T-cell (primary cell): ENCODE data around the gene POU2AF1. TPM values are rescaled to one million over a fixed set of nuclear protein-coding genes. Genes with fewer than 3 reads are reported as not detected.

Experiments
- ATAC-seq, 4 experiments: fragments of 200-7000 bp in 3 of 4; fragments of 150-1000 bp in 1 of 4; cut with Tn5 transposase; replicated peaks in 1 of 4; 1 replicate in 3 of 4; 2 replicates in 1 of 4; pipeline ENCODE4 v1.10.0; 2021; ENCODE audit warnings: moderate library complexity in 3 of 4, mild to moderate bottlenecking in 2 of 4, moderate number of reproducible peaks in 1 of 4
- CTCF ChIA-PET, 2 donors: fragments of 300-600 bp; sonication (Branson Sonifier 250); formaldehyde crosslinking; loops; one replicate each; lab custom pipeline; 2022; ENCODE audit warnings: antibody characterized with exemption in 2 of 2; lab: Charles Lee
- POLR2A ChIA-PET, 2 donors: fragments of 300-600 bp; sonication (Branson Sonifier 250); formaldehyde crosslinking; loops; one replicate each; lab custom pipeline; 2022; ENCODE audit warnings: antibody characterized with exemption in 2 of 2; lab: Charles Lee
- DNase-seq, 35 experiments: peaks; one replicate each; pipeline versions ENCODE4 v3.0.0 to v3.0.0-alpha.2; 2013 to 2023
- H3K27ac ChIP-seq: one replicate; pipeline ENCODE4 v1.5.1; 2013; ENCODE audit warnings: low read length
- H3K27me3 ChIP-seq, 2 experiments: replicated peaks in 1 of 2; 1 replicate in 1 of 2; 2 replicates in 1 of 2; pipeline versions ENCODE4 v1.6.1 to v1.7.0; 2013; ENCODE audit warnings: low read length in 1 of 2, mixed read lengths in 1 of 2; ENCODE audit not compliant: control insufficient read depth in 2 of 2, insufficient read depth in 2 of 2; ENCODE audit errors: extremely low read depth in 1 of 2
- H3K36me3 ChIP-seq, 2 donors: 1 replicate in 1 of 2; 2 replicates in 1 of 2; pipeline versions ENCODE4 v1.6.1 to v1.7.0; 2013; ENCODE audit warnings: low read length in 1 of 2; ENCODE audit not compliant: control insufficient read depth in 2 of 2, insufficient read depth in 1 of 2; ENCODE audit errors: extremely low read depth in 1 of 2
- H3K4me1 ChIP-seq, 2 experiments: 1 replicate in 1 of 2; 2 replicates in 1 of 2; pipeline versions ENCODE4 v1.6.1 to v1.7.0; 2013; ENCODE audit warnings: low read length in 2 of 2, mixed read lengths in 1 of 2; ENCODE audit not compliant: insufficient read depth in 2 of 2, control insufficient read depth in 1 of 2; ENCODE audit errors: extremely low read depth in 1 of 2
- H3K4me3 ChIP-seq, 2 donors: 1 replicate in 1 of 2; 2 replicates in 1 of 2; pipeline versions ENCODE4 v1.5.1 to v1.7.0; 2013; ENCODE audit warnings: mild to moderate bottlenecking in 2 of 2, low read length in 1 of 2, moderate library complexity in 1 of 2; ENCODE audit not compliant: control insufficient read depth in 1 of 2; ENCODE audit errors: extremely low read depth in 1 of 2
- H3K9me3 ChIP-seq: 2 replicates; pipeline ENCODE4 v1.7.0; 2013
- H3K27ac Mint-ChIP-seq, 2 donors: one replicate each; pipeline ENCODE4 v1.8.0; 2020 to 2021; ENCODE audit warnings: mild to moderate bottlenecking in 2 of 2, mixed read lengths in 2 of 2
- H3K27me3 Mint-ChIP-seq, 2 donors: one replicate each; pipeline ENCODE4 v1.8.0; 2021 to 2022; ENCODE audit warnings: mixed read lengths in 2 of 2
- H3K36me3 Mint-ChIP-seq: one replicate; pipeline ENCODE4 v1.8.0; 2021; ENCODE audit warnings: mixed read lengths
- H3K4me1 Mint-ChIP-seq, 3 donors: one replicate each; pipeline ENCODE4 v1.8.0; 2020 to 2022; ENCODE audit warnings: mixed read lengths in 3 of 3, mild to moderate bottlenecking in 1 of 3
- H3K4me3 Mint-ChIP-seq, 3 donors: one replicate each; pipeline ENCODE4 v1.8.0; 2020 to 2022; ENCODE audit warnings: mild to moderate bottlenecking in 3 of 3, mixed read lengths in 3 of 3, moderate library complexity in 3 of 3
- H3K9me3 Mint-ChIP-seq, 3 donors: one replicate each; pipeline ENCODE4 v1.8.0; 2020 to 2022; ENCODE audit warnings: mixed read lengths in 3 of 3
- WGBS: methylation state at CpG from one replicate; pipeline ENCODE4 v1.1.5; 2013; ENCODE audit warnings: missing lambda C conversion rate; ENCODE audit not compliant: insufficient coverage; 5-methylcytosine and 5-hydroxymethylcytosine counted together
- total RNA-seq, 35 experiments: library from RNA in 6 of 35; stranded (reverse) in 6 of 35; fragments of 120-200 nt in 1 of 35; gene quantifications; one replicate each; pipeline versions ENCODE4 v1.2.1 to v1.2.4 and lab custom pipeline; 2013 to 2026

The POU2AF1 gene
- total RNA-seq, 5 donors from 2014 or later (not counting 1 experiment from before 2014, with no cell fraction given) = 3.4 to 9.3 (median 4.3) TPM

GRCh38 chr11:111422494-111423249 lies 43.6 kb upstream of the POU2AF1 start:
- Mint-ChIP-seq H3K36me3 (no peaks in the 10 kb centered on the region), H3K27me3 (no peaks in the 10 kb centered on the region), H3K9me3 (no peaks in the 10 kb centered on the region), H3K27ac (no peak overlapping the region), H3K4me3 (no peak overlapping the region), H3K4me1 (peaks cover 8 to 14% (median 12%) of the 10 kb centered on the region in 3 donors)
- Histone ChIP-seq H3K4me1 (peaks cover 3 to 9% of the 10 kb centered on the region in 2 experiments), H3K27ac (no peak overlapping the region), H3K27me3 (no peaks in the 10 kb centered on the region), H3K4me3 (no peak overlapping the region), H3K36me3 (no peaks in the 10 kb centered on the region), H3K9me3 (no peaks in the 10 kb centered on the region)
- DNase-seq (peak in 28 of 35 experiments; percentile 6 to 52 (median 30)), ATAC-seq (peak in 3 of 4 experiments; percentile 59 to 64 (median 59))
- WGBS = 55% methylated on average over 6 of the region's 12 CpGs
- CTCF ChIA-PET = interaction anchor here (0.9 to 5.0 kb wide), 4 partner anchors 41 to 141 kb away, joined by 3 to 24 read pairs (median 9); no protein-coding TSS in a partner anchor
- POLR2A ChIA-PET = no interaction called here

DNA sequence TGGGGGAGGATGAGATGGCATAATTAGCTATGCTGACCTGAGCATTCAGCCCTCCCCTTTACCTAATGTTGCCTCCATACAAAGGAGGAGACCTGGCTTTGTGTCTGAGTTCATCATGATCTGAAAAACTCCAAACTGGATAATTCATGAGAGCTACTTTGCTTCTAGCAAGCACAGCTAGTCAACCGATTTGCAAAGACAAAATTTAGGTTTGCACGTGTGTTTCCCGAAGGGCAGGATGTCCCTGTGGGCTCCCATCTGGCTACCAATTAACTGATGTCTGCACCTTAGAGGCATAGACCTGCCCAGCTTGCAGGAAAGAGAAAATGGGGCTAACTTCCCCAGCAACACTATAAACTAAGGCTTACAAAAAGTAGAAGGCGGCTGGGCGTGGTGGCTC lies 42.2 kb upstream of the POU2AF1 start:
- CTCF ChIA-PET = interaction anchor here (0.7 to 5.0 kb wide), 3 partner anchors 138 to 986 kb away, joined by 5 to 24 read pairs (median 17); no protein-coding TSS in a partner anchor
- WGBS = 90% methylated on average over 3 of the region's 5 CpGs
- H3K4me3 ChIP-seq = no peak overlapping the region
- H3K27ac ChIP-seq = no peak overlapping the region
- Mint-ChIP-seq H3K9me3 (no peaks in the 10 kb centered on the region), H3K27me3 (no peaks in the 10 kb centered on the region), H3K4me3 (no peak overlapping the region), H3K27ac (no peak overlapping the region), H3K36me3 (no peaks in the 10 kb centered on the region), H3K4me1 (peaks cover 21 to 27% (median 26%) of the 10 kb centered on the region in 3 donors)
- no peaks in the 10 kb centered on the region for H3K9me3 ChIP-seq
- ATAC-seq (no peak), DNase-seq (no peak)
- no peaks in the 10 kb centered on the region for H3K36me3 ChIP-seq
- no peaks in the 10 kb centered on the region for H3K27me3 ChIP-seq
- peaks cover 7 to 22% of the 10 kb centered on the region in 2 experiments for H3K4me1 ChIP-seq
- POLR2A ChIA-PET = no interaction called here

GRCh38 chr11:111419641-111420327 lies 40.7 kb upstream of the POU2AF1 start:
- no peak overlapping the region for H3K4me3 Mint-ChIP-seq
- H3K4me1 Mint-ChIP-seq = peaks cover 30 to 39% (median 36%) of the 10 kb centered on the region in 3 donors
- no peaks in the 10 kb centered on the region for H3K36me3 ChIP-seq
- CTCF ChIA-PET = interaction anchor here (0.6 to 2.8 kb wide), 3 partner anchors 18 to 973 kb away, joined by 3 to 17 read pairs (median 6); no protein-coding TSS in a partner anchor
- H3K4me3 ChIP-seq = no peak overlapping the region
- no peaks in the 10 kb centered on the region for H3K27me3 ChIP-seq
- WGBS = 73% methylated on average over 4 of the region's 5 CpGs
- H3K27ac Mint-ChIP-seq = no peak overlapping the region
- H3K4me1 ChIP-seq = peaks cover 8 to 29% of the 10 kb centered on the region in 2 experiments
- H3K36me3 Mint-ChIP-seq = no peaks in the 10 kb centered on the region
- DNase-seq = no peak
- no peak for ATAC-seq
- POLR2A ChIA-PET = no interaction called here
- no peaks in the 10 kb centered on the region for H3K9me3 Mint-ChIP-seq
- H3K27me3 Mint-ChIP-seq = no peaks in the 10 kb centered on the region
- H3K9me3 ChIP-seq = no peaks in the 10 kb centered on the region
- H3K27ac ChIP-seq = no peak overlapping the region

- no peak for ATAC-seq
- no CpG with 5 or more reads among the region's 4 CpGs for WGBS
- Histone ChIP-seq H3K4me3 (no peak overlapping the region), H3K27me3 (no peaks in the 10 kb centered on the region), H3K9me3 (no peaks in the 10 kb centered on the region), H3K36me3 (no peaks in the 10 kb centered on the region), H3K27ac (no peak overlapping the region), H3K4me1 (peaks cover 14 to 35% of the 10 kb centered on the region in 2 experiments)
- H3K4me3 Mint-ChIP-seq = no peak overlapping the region
- DNase-seq = no peak
- POLR2A ChIA-PET = no interaction called here
- H3K9me3 Mint-ChIP-seq = no peaks in the 10 kb centered on the region
- H3K27me3 Mint-ChIP-seq = no peaks in the 10 kb centered on the region
- H3K27ac Mint-ChIP-seq = no peak overlapping the region
- no peaks in the 10 kb centered on the region for H3K36me3 Mint-ChIP-seq
- CTCF ChIA-PET = interaction anchor here (0.6 to 2.8 kb wide), 4 partner anchors 8 to 972 kb away, joined by 3 to 17 read pairs (median 5); no protein-coding TSS in a partner anchor
- peaks cover 36 to 45% (median 42%) of the 10 kb centered on the region in 3 donors for H3K4me1 Mint-ChIP-seq
These were observed 40.1 kb upstream of the POU2AF1 start for GRCh38 chr11:111419181-111419580.

DNA sequence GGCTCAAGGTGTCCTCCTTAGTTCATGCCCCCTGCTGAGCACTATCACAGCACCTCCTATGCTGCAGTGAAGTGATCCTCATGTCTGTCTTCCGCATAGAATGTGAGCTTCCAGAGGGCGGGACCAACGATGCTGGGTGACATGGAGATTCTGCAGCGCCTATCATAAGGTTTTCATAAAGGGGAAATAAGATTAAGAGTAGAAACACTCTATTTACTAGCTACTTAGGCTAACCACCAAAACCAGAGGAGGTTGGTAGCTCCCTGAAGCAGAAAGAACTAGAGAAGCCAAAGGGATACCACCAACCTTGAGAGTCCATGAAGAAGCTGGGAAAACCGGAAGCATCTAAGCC lies 39.3 kb upstream of the POU2AF1 start:
- H3K27ac ChIP-seq = no peak overlapping the region
- H3K27ac Mint-ChIP-seq = no peak overlapping the region
- no peaks in the 10 kb centered on the region for H3K36me3 Mint-ChIP-seq
- POLR2A ChIA-PET = no interaction called here
- H3K4me1 ChIP-seq = peaks cover 15 to 42% of the 10 kb centered on the region in 2 experiments
- no peaks in the 10 kb centered on the region for H3K9me3 Mint-ChIP-seq
- ATAC-seq (no peak), DNase-seq (no peak)
- no peaks in the 10 kb centered on the region for H3K27me3 ChIP-seq
- 80% methylated on average over 1 of the region's 5 CpGs for WGBS
- no peak overlapping the region for H3K4me3 Mint-ChIP-seq
- no peaks in the 10 kb centered on the region for H3K27me3 Mint-ChIP-seq
- H3K36me3 ChIP-seq = no peaks in the 10 kb centered on the region
- no peak overlapping the region for H3K4me3 ChIP-seq
- H3K9me3 ChIP-seq = no peaks in the 10 kb centered on the region
- peaks cover 39 to 49% (median 47%) of the 10 kb centered on the region in 3 donors for H3K4me1 Mint-ChIP-seq
- CTCF ChIA-PET = interaction anchor here (1.0 to 2.8 kb wide), 4 partner anchors 8 to 135 kb away, joined by 3 to 17 read pairs (median 4); no protein-coding TSS in a partner anchor

DNA sequence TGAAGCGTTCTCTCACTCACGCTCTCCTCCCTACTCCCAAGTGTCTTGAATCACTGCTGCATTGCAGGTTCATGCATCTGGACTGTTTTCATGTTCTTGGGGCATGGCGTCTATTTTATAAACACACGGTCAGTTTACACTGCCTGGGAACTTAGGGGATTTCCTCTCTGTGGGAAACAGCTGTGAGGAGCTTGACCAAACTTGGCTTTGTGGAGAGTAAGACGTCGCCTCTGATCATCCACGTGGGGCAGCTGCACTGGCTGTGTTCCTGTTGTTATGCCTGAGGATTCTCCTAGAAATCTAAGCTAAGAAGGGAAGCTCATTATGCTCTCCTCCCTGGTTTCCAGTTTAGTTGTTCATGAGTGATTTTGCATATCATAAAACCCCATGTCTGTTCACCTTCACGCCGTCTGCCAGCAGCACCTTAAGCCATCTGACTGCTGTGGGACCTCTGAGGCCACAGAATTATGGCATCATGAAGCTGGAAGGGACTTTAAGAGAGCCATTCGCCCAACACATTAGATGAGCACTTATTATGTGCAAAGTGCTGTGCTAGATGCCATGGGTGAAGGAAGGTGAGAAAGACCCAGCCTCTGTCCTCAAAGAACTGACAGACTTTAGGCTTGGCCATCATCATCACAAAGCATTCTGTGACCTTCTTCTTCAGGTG lies 38.8 kb upstream of the POU2AF1 start:
- no peaks in the 10 kb centered on the region for H3K27me3 ChIP-seq
- no peak overlapping the region for H3K27ac ChIP-seq
- H3K9me3 ChIP-seq = no peaks in the 10 kb centered on the region
- peak in 2 of 4 experiments; percentile 10 to 26 for ATAC-seq
- Mint-ChIP-seq H3K4me3 (peak overlapping the region in 1 of 3 donors; percentile 57), H3K27ac (peak overlapping the region; percentile 25 to 79), H3K36me3 (no peaks in the 10 kb centered on the region), H3K4me1 (peaks cover 39 to 52% (median 48%) of the 10 kb centered on the region in 3 donors), H3K27me3 (no peaks in the 10 kb centered on the region), H3K9me3 (no peaks in the 10 kb centered on the region)
- no peaks in the 10 kb centered on the region for H3K36me3 ChIP-seq
- WGBS = 57% methylated on average over 8 of the region's 10 CpGs
- CTCF ChIA-PET = interaction anchor here (1.0 to 1.6 kb wide), 4 partner anchors 9 to 135 kb away, joined by 3 to 4 read pairs (median 4); no protein-coding TSS in a partner anchor
- POLR2A ChIA-PET = interaction anchor here in 1 of 2 donors (0.6 kb wide), 1 partner anchor 839 kb away, joined by 3 read pairs; no protein-coding TSS in a partner anchor
- no peak for DNase-seq
- H3K4me3 ChIP-seq = no peak overlapping the region
- H3K4me1 ChIP-seq = peaks cover 15 to 42% of the 10 kb centered on the region in 2 experiments
